NB4 (cell line): ENCODE data around the gene IL3.

Experiments
- POLR2A ChIP-seq: IDR thresholded peaks from 2 replicates; pipeline ENCODE4 v1.6.1; 2011; ENCODE audit warnings: mild to moderate bottlenecking; ENCODE audit not compliant: insufficient read length; ENCODE audit errors: extremely low read depth
- TF ChIP-seq, protein P1 (sequence below): IDR thresholded peaks from one replicate; pipeline ENCODE4 v1.5.1; 2012; ENCODE audit warnings: low read depth, low read length

DNA sequence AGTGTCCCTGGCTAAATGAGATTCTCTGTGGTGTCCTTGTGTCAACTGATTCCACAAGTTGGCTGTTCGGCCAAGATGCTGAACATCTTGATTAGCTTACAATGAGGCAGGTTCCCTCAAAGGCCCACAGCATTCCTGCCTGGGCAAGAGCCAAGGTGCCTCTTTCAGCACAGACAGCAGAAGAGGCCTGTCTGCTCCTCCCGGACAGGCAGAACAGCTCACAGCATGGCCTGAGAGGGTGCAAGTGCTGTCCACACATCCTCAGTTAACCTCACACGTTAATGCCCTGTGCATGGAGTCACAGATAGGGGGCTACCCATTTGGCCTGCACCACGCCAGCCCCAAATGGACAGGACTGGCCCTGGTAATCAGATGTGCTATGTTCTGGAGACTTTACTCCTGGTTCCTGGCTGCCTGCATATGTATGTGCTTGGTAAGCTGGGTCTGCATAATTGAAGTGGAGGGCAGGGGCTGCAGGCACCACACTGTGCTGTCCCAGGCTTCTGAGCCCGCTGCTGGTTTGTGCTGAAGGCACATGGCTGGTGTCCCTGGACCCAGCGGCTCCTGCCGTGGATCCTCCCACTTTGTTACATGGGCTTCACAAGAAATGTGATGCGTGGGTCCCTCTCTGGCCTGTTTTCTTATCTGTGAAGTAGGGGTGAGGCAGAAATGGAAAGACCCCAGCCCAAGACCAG lies 22.0 kb downstream of the IL3 start:
- no peak for TF ChIP-seq POLR2A
- TF ChIP-seq, protein P1, sequence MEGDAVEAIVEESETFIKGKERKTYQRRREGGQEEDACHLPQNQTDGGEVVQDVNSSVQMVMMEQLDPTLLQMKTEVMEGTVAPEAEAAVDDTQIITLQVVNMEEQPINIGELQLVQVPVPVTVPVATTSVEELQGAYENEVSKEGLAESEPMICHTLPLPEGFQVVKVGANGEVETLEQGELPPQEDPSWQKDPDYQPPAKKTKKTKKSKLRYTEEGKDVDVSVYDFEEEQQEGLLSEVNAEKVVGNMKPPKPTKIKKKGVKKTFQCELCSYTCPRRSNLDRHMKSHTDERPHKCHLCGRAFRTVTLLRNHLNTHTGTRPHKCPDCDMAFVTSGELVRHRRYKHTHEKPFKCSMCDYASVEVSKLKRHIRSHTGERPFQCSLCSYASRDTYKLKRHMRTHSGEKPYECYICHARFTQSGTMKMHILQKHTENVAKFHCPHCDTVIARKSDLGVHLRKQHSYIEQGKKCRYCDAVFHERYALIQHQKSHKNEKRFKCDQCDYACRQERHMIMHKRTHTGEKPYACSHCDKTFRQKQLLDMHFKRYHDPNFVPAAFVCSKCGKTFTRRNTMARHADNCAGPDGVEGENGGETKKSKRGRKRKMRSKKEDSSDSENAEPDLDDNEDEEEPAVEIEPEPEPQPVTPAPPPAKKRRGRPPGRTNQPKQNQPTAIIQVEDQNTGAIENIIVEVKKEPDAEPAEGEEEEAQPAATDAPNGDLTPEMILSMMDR: no peak
